GM21360 (cell line): ENCODE results near the gene TLR10.
"Not testable (repeated sequence)": the region's sequence is repeated elsewhere in the genome, so short reads cannot be mapped to it uniquely, and the experiment has no call there.

ENCODE experiments used
- ATAC-seq: cut with Tn5 transposase; IDR thresholded peaks from one replicate; pipeline ENCODE4 v1.9.1; 2021; ENCODE audit warnings: mild to moderate bottlenecking, moderate library complexity; ENCODE audit not compliant: unreplicated experiment

TLR10 gene

GRCh38 chr4:38768968-38769394 is 13.8 kb downstream of the TLR10 start:
- ATAC-seq, result peak; percentile 63

GRCh38 chr4:38766940-38767339 is 15.8 kb downstream of the TLR10 start:
- not testable (repeated sequence) for ATAC-seq

GRCh38 chr4:38765382-38765781 is 17.4 kb downstream of the TLR10 start:
- ATAC-seq, result no peak

GRCh38 chr4:38764277-38764676 is 18.5 kb downstream of the TLR10 start:
- ATAC-seq, result no peak

GRCh38 chr4:38762560-38762959 is 20.2 kb downstream of the TLR10 start:
- ATAC-seq, result peak; percentile 30

GRCh38 chr4:38759790-38760122 is 23.0 kb downstream of the TLR10 start:
- no peak for ATAC-seq

- ATAC-seq, result no peak
Measured at GRCh38 chr4:38759113-38759789, 23.5 kb downstream of the TLR10 start.

- ATAC-seq, result no peak
Measured at GRCh38 chr4:38757945-38758600, 24.7 kb downstream of the TLR10 start.

- no peak for ATAC-seq
Measured at GRCh38 chr4:38752941-38753806, 29.6 kb downstream of the TLR10 start.

- peak; percentile 90 for ATAC-seq
Measured at GRCh38 chr4:38752372-38752940, 30.3 kb downstream of the TLR10 start.

GRCh38 chr4:38751341-38752010 is 31.3 kb downstream of the TLR10 start:
- ATAC-seq, result no peak

- no peak for ATAC-seq
Measured at GRCh38 chr4:38749336-38749735, 33.5 kb downstream of the TLR10 start.

GRCh38 chr4:38747629-38748028 is 35.2 kb downstream of the TLR10 start:
- ATAC-seq, result no peak

GRCh38 chr4:38745881-38746280 is 36.9 kb downstream of the TLR10 start:
- no peak for ATAC-seq

- ATAC-seq, result no peak
Measured at GRCh38 chr4:38743866-38744265, 38.9 kb downstream of the TLR10 start.

- no peak for ATAC-seq
Measured at GRCh38 chr4:38740303-38740702, 42.5 kb downstream of the TLR10 start.

- no peak for ATAC-seq
Measured at GRCh38 chr4:38738940-38739803, 43.6 kb downstream of the TLR10 start.

GRCh38 chr4:38735870-38736269 is 46.9 kb downstream of the TLR10 start:
- no peak for ATAC-seq

- no peak for ATAC-seq
Measured at GRCh38 chr4:38734911-38735310, 47.9 kb downstream of the TLR10 start.

- ATAC-seq, result no peak
Measured at GRCh38 chr4:38734446-38734845, 48.3 kb downstream of the TLR10 start.
